GM19455 (cell line): ENCODE measurements around the gene TXNRD1.
A peak's percentile ranks its signal among the peaks of the same experiment; 100 is the strongest.
"Not testable (repeated sequence)": the region's sequence is repeated elsewhere in the genome, so short reads cannot be mapped to it uniquely, and the experiment has no call there.

Source experiments
- ATAC-seq: cut with Tn5 transposase; IDR thresholded peaks from one replicate; pipeline ENCODE4 v1.9.1; 2021; ENCODE audit not compliant: unreplicated experiment

The TXNRD1 gene

DNA sequence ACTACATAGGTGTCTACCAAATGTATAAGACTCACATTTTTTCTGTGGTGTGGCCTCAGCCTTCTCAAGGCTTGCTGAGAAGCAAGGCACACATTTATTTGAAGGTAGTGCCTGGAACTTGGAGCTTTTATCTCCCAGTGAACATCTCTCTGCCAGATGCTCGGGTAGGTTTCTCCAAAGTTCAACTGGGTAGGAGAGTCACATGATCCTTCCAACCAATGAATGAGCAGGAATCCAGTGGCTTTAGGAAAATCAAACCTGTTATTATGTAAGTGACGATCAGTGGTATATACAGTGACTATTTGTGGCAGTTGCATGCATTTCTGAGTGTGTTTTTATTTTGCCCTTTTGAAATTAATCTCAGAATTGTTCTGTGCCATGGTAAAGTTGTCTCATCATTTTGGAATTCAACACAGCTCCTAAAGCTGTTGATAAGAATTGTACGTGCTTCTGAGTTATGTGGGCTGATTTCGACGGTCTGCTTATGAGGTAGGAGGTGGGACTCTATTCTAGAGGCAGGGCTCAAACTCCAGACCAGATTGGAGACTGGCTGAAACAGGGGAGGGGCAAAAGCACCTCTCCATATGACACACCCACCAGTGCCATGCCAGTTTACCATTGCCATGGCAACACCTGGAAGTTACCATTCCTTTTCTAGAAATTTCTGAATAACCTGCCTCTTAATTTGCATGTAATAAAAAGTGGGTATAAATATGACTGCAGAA, 145.6 kb downstream of the TXNRD1 start:
- no peak for ATAC-seq

DNA sequence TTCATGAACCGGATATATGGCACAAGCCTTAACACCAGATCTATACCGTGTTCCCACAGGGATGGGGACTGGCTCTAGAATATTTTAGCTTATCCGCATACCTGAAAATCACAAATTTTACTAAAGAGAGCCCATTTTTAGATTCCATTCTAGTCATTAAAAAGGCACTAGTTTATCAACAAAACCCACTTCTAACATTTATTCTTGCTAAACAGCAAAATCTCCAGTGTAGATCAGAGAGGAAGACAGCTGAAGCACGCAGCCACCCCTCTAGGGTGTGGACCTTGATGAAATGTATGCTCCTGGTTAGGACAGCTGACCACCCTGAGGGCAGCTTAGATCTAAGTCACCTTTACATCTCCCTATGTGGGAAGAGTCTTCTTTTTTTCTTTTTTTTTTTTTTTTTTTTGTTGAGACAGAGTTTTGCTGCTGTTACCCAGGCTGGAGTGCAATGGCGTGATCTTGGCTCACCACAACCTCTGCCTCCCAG, 150.4 kb downstream of the TXNRD1 start:
- no peak for ATAC-seq

DNA sequence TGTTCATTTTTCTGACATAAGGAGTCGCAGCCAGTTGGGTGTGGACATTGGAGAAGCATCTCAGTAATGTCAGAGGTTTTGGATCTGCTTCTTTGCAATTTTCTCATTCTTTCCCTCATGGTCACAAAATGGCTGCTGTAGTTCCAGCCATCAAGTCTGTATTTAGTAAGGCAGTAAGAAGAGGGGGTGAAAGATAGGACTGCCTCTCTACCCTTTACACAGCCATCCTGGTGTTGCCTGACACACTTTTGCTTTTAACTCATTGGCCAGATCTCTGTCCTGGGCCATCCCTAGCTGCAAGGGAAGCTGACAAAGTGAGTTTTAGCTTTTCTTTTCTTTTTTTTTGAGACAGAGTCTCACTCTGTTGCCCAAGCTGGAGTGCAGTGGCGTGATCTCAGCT, 154.1 kb downstream of the TXNRD1 start:
- ATAC-seq, result no peak

DNA sequence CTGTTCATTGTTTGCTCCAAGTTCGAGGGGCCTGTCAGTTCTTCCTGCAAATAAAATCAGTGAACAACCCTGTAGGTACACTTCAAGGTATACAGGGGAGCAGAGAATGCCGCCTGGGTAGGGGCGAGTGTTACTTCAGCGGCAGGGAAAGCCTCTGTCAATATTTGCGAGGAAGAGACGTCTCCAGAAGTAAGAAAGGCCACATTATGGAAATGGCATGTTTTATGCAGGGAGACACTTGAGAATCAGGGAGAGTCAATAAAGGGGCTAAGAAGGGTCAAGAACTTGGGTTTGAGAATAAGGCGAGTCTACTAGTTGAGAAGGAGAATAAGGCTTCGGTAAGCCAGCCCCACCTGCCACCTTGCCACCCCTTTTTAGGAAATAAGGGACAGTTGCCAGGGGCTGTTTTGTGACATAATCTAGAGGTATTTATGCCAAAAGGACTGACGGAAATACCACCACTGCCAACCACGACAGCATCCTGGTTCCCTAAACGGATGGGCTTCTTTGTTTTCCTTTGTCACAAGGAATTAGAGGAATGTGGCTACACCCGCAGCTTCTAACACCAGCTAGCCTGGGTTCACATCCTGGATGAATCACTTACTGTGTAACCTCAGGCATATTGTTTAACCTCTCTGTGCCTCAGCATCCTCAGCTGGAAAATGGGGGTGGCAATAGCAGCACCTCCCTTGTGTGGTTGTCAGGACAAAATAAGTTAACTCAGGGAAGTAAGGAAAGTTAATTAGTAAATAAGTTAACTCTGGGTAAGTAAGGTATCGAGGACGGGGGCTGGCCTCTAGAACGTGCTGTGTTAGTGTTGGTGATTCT, 155.7 kb downstream of the TXNRD1 start:
- no peak for ATAC-seq

DNA sequence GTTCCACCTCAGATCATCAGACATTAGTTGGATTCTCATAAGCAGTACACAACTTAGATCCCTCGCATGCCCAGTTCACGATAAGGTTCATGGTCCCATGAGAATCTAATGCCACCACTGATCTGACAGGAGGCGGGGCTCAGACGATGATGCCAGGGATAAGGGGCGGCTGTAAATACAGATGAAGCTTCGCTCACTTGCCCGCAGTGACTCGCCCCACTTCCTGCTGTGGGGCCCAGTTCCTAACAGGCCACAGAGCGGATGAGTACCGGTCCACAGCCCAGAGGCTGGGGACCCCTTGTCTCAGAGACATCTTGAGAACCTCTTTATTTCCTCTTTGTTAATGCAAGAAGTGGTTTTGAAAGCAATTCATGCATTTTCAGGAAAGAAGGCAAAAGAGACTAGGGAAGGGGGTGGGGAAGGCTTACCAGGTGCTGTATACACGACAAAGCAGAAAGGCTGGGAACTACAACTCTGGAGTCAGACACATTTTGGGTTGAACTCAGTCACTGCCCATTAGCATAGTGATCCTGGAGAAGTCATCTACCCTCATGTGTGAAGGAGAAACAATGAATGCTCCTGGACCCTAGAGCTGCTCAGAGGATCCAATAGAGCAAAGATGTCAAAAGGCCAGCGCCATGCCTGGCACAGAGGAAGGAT, 156.6 kb downstream of the TXNRD1 start:
- ATAC-seq, result no peak

DNA sequence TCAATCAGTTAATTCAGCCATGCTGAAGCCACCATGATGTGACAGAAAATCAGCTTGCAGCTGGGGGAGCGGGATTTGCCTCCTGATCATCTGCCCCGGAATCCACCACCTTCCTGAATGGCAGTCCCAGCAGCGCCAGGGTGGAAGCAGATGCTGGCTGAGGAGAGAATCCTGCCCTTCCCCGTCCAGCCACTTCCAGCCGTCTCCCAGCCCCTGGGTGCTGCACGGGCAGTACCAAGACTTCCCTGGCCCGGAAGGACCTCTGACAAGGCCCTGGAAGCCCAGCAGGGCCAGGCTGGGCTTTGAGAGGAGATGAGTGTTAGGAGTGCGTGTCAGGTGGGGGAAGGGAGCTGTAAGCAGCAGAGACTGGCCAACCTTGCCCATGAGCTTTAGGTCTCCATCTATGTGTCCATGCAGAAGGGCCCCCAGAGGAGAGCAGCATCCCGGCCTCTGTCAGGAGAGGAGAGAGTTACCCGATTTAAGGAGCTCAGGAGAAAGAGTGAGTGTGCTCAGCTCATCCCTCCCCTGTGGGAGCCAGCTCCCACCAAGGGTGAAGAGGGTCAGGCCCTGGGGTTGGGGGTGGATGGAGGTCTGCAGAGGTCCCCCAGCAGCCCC, 157.2 kb downstream of the TXNRD1 start:
- no peak for ATAC-seq

DNA sequence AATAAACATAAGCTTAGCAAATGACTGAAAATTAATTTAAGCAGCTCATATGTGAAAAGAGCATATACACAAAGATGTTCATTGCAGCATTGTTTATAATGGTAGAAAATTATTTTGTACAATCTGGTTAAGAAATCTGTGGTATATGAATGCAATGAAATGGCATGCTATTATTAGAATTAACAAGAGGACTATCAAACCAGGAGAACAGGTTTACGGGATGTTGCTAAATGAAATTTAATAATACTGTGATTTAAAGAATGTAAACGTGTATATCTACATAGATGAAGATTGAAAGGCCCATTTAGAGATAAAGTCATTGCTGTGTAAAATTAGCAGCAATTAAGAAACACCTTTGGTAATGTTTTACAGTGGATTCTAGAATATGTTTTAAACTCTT, 158.5 kb downstream of the TXNRD1 start:
- no peak for ATAC-seq

DNA sequence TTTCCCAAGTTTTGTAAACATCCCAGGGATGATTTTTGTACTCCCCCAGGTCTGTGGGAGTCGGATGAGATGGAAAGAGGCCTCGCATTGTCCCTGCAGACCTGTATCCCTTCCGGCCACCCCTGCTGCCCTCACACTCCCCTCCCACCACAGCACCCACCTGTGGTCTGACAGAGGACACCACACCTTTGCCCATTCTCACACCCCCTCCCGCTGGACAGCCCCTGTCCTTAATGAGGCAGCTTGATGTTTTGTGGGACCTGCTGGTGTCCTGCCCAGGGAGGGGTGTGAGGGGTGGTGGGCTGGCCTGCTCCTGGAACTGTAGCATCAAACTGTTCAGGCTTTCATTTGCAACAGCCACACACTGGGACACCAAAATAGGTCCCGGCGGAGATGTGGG, 159.2 kb downstream of the TXNRD1 start:
- no peak for ATAC-seq

DNA sequence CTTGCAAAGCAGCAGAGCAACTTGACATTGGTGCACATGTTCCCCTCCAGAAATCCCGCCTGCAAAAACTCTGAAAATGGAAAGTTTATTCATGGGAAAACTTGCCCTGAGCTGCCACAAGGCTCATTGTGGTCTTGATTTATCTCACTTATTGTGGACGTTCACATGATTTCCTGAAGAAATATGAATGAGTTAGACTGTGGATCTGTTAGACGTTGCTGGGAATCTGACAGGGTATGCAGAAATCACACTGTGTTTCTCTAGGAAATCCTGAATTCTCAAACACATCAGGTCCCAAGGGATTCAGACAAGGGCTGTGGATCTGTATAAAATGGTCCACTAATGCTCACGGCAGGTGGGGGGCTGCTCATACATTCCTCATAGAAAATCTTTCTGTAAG, 160.2 kb downstream of the TXNRD1 start:
- no peak for ATAC-seq

DNA sequence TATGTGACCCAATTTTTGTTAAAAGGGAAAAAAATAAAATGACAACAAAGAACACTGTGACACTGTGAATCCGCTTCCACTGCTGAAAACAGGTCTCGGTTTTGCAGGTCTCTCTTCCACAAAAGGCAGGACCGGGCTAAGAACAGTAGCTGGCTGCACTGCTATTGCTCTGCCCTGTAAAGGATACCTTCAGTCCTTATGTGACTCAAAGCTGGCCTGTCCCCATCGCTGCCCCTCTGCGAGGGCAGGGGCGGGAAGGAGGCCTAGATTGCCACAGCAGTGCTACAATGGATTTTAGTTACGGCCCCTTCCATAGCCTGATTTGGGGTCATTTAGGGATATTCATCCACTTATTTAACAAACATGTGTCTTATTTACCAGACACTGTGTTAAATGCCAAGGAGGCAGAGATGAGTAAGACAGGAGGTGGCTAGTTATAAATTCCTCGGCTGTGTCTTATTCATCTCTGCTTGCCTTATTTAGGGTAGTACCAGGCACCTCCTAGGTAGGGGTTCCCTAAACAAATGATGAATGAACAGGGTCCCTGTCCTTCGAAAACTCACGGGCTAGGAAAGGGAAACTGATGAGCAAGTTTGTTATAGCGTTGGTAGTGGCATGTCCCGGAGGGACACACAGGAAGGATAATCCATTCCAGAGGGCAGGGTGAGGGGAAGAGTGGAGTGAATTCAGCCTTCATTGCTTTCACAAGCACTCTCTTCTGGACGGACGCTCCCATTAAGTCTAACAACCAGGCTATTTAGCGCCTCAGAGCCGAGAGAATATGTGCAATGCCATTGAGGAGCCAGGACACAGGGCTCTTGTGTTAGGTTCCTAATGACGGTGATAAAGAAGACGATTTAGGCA, 161.3 kb downstream of the TXNRD1 start:
- no peak for ATAC-seq

DNA sequence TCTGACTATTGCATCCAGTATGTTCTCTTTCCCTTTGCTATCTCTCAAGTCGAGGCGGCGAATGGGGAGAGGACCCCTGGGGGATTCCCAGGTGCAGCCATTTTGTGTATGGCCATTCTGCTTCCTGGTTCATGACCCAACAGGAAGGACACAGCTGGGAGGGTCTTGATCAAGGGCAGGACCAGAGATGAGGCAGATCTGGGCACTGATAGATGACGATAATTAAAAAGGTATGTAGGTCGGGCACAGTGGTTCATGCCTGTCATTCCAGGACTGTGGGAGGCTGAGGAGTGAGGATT, 161.9 kb downstream of the TXNRD1 start:
- no peak for ATAC-seq

DNA sequence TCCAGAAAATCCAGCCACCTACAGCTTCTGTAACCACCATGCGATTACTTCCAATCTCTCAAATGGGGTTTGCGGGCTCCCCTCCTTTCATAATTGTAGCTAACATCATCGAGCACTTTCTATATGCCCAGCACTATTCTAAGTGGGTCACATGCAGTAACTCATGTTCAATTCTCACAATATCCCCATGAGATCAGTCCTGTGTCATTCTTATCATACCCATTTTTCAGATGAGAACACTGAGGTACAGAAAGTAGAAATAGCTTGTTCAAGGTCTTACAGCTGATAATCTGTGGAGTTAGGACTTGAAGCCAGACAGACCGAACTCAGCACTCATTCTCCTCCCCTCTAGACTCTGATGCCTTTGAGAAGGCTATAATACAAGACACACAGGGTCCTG, 162.8 kb downstream of the TXNRD1 start:
- no peak for ATAC-seq

DNA sequence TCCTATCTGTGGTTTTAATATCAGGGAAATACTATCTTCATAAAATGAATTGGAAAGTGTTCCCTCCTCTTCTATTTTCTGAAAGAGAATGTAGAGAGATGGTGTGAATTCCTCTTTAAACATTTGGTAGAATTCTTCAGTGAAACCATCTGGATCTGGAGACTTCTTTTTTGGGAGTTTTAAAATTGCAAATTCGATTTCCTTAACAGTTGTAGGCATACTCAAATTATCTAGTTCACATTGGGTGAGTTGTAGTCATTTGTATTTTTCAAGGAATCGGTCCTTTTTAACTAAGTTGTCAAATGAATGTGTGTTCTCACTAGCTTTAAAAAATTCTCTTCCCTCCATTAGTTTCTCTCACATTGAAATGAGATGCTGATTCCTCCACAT, 165.8 kb downstream of the TXNRD1 start:
- ATAC-seq, result no peak

DNA sequence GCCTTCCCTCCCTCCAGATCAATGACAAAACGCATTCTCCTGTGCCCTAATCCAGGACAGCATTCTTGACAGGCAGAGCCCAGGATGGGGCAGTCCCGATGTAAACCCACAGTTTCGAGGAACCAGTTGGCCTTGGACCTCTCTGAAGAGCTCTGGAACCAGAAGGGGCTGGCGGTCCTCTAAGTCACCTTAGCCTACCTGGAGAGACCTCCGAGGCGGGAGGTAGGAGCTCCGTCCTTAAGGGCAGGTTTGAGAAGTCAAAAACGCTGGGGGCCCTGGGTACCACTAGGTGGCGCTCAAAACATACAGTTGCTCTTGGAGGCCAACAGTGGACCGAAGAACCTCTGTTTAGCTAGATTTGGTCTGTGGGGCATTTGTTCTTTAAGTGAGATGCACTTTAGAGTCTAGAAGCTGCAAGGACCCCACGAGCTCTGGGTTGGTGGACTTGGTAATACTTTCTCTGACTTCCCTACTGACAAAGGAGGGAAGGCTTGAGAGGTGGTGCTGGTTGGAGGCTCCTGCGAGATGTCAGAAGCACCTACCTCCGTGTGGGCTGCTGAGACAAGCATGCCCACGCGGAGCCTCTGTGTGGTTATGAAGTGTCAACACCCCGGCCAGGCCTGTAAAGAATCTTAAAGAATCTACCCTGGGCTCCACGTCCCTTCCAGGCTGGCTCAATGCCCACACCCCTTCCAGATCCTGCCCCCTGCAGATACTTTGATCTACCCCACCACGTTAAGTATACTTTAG, 166.3 kb downstream of the TXNRD1 start:
- ATAC-seq, result peak; percentile 89

DNA sequence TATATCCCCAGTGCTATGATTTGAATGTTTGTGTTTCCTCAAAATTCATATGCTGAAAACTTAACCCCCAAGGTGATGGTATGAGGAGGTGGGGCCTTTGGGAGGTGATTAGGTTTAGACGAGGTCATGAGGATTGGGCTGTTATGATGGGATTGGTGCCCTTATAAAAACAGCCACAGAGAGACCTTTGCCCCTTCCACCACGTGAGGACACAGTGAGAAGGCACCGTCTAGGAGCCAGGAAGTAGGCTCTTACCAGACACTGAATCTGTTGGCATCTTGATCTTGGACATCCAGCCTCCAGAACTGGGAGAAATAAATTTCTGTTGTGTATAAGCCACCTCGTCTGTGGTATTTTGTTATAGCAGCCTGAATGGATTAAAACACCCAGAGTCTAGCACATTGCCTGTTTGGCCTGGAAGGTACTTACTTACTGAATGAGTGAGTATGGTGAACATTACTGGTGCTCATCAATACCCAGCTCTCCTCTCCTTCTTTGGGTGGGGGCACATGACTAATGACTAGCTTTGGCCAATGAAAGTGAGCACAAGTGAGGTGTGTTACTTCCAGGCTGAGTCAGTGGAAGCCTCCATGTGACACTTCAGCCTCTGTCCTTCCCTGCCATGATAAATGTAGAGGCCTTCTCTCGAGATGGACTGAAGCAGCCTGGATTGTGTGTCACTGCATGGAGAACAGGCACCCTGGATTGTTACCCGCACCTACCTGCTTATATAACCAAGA, 168.7 kb downstream of the TXNRD1 start:
- ATAC-seq, result no peak

DNA sequence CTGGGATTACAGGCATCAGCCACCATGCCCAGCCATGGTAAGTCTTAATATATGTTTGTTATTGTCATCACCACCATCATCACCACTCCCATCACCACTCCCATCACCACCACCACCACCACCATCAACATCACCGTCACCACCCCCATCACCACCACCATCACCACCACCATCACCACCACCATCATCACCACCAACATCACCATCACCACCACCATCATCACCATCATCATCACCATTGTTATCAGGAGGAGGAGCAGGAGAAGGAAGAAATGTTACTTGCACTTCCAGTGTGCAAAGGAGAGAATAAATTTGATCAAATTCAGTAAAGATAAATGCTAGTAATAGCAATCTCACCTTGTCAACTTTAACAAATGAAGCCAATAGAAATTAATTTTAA, 169.9 kb downstream of the TXNRD1 start:
- ATAC-seq, result no peak

DNA sequence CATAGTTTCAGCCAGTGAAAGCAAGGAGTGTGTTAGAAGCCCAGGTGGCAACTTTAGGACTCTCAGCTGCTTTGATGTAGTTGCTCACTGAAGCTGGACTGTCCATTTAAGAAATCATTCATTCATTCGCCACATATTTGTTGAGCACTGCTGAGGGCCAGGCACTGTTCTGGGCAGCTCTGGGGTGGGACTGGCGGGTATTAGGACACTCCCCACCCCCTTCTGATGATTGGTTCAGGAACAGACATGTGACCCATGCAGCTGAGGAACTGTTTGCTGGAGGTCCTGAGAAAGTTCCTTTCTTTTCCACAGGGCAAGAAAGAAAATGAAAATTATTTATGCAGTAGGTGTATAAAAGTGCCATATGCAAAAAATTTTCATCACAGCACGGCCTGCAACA, 170.9 kb downstream of the TXNRD1 start:
- no peak for ATAC-seq

DNA sequence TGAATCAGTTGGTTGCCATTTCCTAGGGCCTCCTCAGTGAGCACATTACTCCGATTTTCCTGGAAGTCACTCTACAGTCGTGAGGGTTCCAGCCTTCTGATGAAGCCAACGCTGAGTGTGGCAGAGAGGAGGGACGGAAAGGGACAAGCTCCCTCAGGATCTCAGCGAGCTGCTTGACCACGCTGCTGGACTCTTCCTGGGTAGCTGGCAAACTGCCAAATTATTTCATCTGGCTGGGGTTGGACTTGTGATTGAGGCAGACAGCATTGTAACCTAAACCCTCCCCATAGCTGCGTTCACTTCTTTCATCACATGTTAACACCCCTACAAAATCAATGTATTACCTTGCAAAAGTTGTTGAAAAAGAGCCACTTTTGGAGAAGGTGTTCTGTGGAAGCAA, 171.6 kb downstream of the TXNRD1 start:
- no peak for ATAC-seq

DNA sequence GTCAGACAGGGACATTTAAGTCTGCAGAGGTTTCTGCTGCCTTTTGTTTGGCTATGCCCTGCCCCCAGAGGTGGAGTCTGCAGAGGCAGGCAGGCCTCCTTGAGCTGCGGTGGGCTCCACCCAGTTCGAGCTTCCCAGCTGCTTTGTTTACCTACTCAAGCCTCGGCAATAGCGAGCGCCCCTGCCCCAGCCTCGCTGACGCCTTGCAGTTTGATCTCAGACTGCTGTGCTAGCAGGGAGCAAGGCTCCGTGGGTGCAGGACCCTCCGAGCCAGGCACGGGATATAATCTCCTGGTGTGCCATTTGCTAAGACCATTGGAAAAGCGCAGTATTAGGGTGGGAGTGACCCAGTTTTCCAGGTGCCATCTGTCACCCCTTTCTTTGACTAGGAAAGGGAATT, 178.5 kb downstream of the TXNRD1 start:
- ATAC-seq, result not testable (repeated sequence)
